ENCODE data around the gene AGPAT4. TPM values are rescaled to one million over a fixed set of nuclear protein-coding genes. Genes with fewer than 3 reads are reported as not detected.
"Not testable (repeated sequence)": the region's sequence is repeated elsewhere in the genome, so short reads cannot be mapped to it uniquely, and the experiment has no call there.

Gene AGPAT4
- polyA plus RNA-seq, 12 donors: 8.4 to 14.7 (median 10.7) TPM; not detected in 1

GRCh38 chr6:161140554-161140875 lies 133.3 kb downstream of the AGPAT4 start:
- no peak for DNase-seq

DNA sequence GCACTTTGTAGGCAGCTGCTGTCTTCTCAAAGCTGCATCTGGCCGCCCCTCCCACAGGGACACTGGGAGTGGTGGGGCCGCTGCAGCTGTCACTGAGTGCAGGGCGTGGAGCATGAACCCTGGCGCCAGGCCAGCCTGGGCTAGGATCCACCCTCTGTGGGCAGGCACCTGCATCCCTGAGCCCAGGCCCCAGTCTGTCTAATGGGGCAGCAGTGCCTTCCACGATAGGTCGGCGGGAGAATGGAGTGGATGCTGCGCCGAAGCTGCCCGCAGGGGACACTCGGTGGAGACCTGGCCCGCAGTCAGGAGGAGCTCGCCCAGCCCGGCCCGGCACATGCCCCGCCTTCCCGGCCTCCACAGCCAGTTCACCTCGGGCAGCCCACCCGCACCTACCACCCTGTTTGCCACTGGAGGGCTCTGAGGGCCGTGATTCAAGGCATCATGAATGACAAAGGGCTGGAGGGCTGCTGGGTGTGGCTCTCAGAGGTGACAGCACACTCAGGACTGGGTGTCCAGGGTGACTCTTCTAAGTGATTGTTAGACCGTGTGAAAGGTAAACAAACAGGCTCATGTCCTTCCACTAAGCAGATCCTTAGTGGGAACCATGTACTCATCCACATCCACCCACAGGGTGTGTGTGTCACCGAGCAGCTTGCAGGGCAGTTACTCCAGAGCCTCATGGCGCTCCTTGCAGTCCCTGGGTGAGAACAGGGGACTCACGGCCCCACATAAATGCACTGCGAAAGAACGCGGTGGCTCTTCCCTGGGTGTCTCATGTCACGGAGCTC lies 133.9 kb downstream of the AGPAT4 start:
- DNase-seq: no peak

DNA sequence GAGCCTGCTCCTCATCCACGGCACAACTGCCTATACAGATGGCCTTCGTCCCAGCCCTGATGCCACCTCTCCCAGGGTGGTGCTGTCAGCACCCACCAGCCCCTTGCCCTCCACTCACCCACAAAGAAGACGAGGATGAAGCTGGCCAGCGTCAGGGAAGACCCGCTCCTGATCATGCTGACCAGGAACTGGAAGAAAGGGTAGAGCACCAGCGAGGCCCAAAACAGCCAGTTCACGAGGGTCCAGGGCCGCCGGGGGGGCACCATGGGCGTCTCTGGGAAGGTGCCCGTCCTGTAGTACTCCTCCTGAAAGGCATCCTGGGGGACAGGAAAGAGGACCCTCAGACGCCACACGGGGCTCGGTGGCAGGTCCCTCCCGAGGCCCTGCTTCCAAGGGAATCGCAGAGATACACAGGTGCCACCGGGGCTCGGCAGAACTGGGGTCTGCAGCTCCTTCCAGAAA lies 134.5 kb downstream of the AGPAT4 start:
- no peak for DNase-seq

- no peak for DNase-seq
These were observed 135.1 kb downstream of the AGPAT4 start for GRCh38 chr6:161138543-161139303.

DNA sequence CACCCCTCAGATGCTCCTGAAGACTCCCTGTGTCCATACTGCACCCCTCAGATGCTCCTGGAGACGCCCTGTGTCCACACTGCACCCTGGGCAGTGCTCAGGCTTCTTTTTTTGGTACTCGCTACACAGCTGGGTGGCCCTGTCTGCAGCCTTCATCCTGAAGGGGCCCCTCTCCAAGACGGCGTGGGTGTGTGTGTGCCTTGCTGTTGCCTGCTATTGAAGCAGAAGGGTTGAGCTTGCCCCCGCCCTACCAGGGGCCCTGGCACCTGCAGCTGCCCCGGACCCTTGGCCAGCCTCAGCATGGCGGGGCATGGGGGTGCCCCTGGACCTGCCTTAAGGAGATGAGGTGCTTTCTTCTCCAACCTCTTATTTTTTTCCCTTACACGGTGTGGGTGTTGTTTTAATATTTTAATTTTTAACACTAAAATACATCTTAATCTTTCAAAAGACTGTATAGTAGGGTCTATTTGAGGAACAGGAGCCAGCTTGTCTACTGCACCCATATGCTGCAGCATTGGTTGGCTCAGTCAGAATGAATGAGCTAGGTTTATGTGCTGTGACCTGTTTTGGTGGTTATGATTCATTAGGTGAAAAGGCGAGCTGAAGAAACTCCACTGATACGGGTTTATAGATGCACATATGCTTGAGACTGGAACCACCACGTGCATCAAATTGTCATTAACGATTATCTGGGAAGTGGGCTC lies 135.9 kb downstream of the AGPAT4 start:
- no peak for DNase-seq

DNA sequence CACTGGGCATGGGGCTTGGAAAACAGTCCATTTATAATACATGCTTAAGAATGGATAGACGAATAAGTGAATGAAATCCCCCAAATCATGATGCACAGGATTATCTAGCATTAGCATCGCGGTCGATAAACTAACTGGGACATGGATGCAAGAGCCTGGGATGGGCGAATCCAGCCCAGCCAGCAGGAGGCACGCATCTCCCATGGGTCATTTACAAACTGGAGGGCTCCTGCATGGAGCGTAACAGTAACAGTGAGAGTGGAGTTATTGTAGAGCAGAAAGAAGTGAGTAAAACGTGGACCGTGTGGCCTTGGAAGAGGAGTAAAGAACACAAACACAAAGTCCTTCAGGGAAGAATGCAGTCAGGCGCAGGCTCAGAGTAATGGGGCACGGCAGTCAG lies 136.5 kb downstream of the AGPAT4 start:
- no peak for DNase-seq

DNA sequence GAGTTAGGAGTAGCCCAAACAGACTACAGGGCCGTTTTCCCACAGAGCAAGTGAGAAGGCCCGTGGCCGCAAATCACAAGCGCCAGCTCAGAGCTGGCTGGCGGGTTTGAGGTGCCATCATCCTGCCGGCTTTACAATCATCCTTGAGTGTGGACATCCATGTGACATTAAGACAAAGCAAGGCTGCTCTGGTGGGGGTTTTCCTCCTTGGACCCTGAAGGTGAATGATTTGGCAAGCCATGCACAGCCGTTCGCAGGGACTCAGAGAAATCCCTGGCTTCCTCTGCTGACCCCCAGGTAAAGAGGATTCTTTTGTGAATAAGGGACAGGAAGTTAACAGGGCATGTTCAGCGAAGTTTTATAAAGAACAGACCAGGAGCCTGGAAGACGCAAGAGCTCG lies 137.2 kb downstream of the AGPAT4 start:
- DNase-seq: no peak

DNA sequence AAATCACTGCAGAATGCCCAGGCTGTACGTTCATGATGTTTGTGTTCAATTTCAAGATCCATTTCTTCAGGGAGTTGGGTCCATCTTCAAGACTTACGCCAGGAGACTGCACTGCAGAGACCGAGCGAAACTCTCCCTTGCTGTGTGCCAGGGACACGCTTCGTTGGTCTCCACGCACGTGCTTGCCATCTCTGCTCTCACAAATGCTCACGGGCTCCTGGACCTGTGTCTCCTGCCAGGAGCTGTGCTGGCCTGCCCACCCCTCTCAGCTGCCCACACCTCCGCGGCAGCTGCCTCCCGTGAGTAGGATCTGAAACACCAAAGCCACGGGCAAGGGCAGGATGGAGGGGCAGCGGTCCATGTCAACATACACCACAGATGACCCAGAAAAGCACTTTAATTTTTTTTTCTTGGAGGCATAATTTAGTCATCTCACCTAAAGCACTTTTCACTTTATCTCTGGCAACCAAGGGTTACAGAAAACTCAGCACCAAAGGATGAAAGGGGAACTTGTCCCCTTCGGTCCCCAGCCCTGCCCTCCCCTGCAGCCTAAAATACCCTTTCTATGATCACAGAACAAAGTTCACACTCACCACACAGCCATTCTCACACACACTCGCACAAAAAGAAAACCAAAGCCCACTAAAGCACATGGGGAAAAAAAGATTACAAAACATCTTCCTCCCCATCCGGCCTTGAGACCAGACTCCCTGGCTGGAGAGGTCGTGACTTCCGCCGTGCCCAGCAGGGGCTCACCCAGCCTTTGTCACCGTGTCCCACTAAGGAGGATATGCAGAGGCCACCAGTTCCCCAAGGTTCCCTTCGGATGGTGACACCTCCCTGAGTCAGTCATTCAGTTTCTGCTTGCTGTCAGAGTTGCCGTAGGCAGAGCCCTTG lies 137.9 kb downstream of the AGPAT4 start:
- no peak for DNase-seq

DNA sequence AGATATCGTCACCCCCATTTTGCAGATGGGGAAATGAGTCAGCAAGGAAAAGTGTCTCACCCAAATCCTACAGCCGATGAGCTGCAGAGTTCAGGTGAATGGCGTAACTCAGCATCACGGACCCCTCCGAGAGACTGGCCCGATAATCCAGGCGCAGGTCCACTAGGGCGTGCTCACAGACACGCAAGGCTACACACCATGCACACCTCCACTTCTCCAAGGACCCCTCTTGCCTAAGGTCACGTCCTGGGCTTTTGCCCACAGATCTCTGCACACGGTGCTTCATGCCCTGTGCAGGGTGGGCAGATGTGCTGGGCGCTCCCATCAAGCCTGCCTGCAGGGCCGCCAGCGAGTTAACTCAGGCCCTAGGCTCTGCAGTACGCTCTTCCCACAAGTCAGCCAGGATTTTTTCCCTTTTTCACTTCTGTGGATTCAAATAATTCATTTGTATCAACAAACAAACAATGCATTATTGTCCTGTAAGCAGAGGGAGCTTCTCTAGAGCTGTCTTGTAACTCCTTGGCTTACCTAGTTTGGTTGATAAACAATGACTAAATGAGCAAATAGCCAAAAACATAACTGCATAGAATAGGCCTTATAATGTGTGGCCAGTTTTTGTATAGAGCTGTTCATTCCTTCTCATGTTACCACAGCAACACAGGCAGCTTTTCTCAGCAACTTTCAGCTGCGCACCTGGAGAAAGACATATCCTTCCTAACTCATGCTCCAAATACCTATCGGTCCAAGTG lies 139.1 kb downstream of the AGPAT4 start:
- DNase-seq: no peak

- DNase-seq: no peak
These were observed 139.9 kb downstream of the AGPAT4 start for GRCh38 chr6:161133963-161134362.

- DNase-seq: no peak
These were observed 141.5 kb downstream of the AGPAT4 start for GRCh38 chr6:161132384-161132783.

DNA sequence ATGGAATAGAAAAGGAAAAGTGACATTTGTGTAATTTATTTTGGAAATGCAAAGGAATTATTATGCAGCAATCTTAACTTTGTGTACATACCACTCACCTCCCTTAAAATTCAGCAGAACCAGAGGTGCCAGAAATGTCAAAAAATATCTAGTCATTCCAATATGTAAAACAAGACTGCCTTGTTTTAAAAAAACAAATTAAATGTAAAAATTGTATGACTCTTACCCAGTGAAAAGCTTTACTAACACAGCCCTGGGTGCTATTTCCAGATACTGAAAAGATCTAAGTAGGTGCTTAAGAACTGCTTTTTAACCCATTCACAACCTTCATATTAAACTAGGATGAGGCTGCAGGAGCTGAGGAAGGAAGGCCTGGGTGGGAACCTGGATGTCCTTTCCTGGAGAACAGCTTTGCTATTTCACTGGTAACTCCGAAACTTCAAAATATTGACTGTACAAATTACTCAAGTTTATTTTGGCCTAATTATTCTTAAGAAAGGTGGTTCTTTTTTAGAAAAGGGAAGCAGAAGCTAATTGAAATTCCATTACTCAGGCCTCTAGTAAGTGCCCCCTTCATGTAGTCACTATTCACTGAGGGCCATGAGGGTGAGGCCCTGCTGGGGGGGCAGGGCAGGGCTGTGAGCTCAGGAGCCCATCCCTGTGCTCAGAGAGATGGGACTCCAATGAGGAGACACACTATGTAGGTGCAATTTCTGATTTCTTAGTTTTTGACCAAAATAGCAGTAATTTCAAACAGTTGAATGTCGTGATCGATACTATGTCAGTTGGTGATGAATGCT lies 142.7 kb downstream of the AGPAT4 start:
- DNase-seq: no peak

DNA sequence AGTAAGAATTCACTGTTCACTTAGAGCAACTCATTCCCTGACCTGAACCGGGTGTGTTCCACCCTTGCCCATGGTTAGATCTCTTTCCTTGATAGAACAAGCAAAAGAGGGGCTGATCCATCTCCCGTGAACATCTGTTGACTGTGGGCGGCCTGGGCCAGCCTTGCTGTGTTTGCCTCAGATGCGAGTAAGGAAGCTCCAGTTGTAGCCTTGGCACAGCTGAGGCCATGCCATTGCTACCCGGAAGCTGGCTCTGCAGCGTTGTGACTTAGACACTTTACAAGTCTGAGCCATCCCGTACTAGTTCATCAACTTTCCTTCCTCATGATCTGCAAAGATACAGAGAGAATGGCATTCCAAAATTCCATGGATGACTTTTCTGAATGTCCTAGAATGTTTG lies 143.3 kb downstream of the AGPAT4 start:
- DNase-seq: no peak

- DNase-seq: no peak
These were observed 145.1 kb downstream of the AGPAT4 start for GRCh38 chr6:161128680-161129196.

DNA sequence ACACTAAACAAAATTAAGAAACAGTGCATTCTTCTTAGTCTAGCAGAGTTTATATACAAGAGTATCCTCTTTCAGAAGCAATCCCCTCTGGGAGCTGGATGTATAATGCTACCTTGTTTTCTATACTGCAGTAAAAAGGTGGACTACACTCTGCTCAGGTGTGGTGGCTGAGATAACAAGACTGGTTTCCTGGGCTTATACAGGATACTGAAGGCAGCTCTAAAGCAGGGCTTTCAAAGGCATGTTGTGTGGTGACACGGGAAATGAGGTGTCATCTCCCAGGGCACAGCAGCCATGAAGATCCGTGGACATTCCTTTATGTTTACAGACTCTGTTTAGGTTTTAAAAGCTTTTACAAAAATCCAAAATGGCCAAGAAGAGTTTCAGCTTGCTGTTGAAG lies 145.6 kb downstream of the AGPAT4 start:
- DNase-seq: no peak

DNA sequence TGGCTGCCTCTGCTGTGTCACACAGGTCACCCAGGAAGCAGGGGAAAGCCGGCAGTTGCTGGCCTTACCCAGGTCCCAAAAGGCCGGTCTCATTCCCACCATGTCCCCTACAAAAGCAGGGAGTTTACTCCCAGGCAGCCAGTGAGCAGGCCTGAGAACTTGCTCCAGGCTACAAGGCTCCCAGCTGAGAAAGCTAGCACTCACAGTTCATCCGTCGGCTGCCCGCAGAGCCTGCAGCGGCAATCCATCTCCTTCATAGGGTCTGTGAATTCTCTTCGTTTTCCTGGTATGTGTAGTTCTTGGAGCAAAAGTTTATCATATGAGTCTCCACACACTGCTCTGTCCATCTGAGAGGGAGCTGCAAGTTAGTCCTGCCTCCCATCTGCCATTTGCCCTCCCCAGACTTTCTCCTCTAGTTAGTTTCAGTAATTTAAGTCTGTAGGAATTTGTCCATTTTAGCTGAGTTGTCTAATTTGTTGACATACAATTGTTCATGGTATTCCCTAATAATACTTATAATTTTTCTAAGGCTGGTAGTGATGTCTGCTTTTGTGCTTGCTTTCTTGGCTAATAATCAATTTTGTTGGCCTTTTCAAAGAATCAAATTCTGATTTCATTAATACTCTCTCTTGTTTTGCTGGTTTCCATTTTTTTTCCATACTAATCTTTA lies 146.7 kb downstream of the AGPAT4 start:
- no peak for DNase-seq

DNA sequence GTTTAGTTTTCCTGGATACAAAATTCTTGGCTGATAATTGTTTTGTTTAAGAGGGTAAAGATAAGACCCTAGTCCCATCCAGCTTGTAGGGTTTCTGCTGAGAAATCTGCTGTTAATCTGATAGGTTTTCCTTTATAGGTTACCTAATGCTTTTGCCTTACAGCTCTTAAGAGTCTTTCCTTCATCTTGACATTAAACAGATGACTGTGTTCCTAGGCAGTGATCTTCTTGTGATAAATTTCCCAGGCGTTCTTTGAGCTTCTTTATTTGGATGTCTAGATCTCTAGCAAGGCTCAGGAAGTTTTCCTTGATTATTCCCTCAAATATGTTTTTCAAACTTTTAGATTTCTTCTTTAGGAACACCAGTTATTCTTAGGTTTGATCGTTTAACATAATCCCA lies 148.3 kb downstream of the AGPAT4 start:
- no peak for DNase-seq

DNA sequence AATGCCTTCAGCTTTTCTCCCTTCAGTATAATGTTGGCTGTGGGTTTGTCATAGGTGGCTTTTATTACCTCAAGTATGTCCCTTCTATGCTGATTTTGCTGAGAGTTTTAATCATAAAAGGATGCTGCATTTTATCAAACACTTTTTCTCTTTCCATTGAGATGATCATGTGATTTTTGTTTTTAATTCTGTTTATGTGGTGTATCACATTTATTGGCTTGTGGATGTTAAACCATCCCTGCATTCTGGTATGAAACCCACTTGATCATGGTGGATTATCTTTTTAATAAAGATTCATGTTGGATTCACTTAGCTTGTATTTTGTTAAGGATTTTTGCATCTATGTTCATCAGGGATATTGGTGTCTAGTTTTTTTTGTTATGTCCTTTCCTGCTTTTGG lies 150.5 kb downstream of the AGPAT4 start:
- not testable (repeated sequence) for DNase-seq

- DNase-seq: no peak
These were observed 155.9 kb downstream of the AGPAT4 start for GRCh38 chr6:161117942-161118341.
